GM19452 (cell line): Measurements from ENCODE around the gene CD55.

ENCODE experiments used
- ATAC-seq: cut with Tn5 transposase; IDR thresholded peaks from one replicate; pipeline ENCODE4 v1.9.1; 2021; ENCODE audit not compliant: unreplicated experiment

The CD55 gene

GRCh38 chr1:207328004-207328403, 6.5 kb downstream of the CD55 start:
- ATAC-seq = no peak

- ATAC-seq = no peak
Observed at GRCh38 chr1:207328908-207329440, 7.5 kb downstream of the CD55 start.

- no peak for ATAC-seq
Observed at GRCh38 chr1:207329469-207329868, 8.0 kb downstream of the CD55 start.

GRCh38 chr1:207330011-207330710, 8.7 kb downstream of the CD55 start:
- no peak for ATAC-seq

- no peak for ATAC-seq
Observed at GRCh38 chr1:207331354-207332313, 10.2 kb downstream of the CD55 start.

- ATAC-seq = no peak
Observed at GRCh38 chr1:207333009-207333600, 11.6 kb downstream of the CD55 start.

- ATAC-seq = no peak
Observed at GRCh38 chr1:207333620-207334019, 12.1 kb downstream of the CD55 start.

GRCh38 chr1:207334337-207334736, 12.9 kb downstream of the CD55 start:
- ATAC-seq = no peak

GRCh38 chr1:207335138-207335537, 13.7 kb downstream of the CD55 start:
- no peak for ATAC-seq

- peak; percentile 56 for ATAC-seq
Observed at GRCh38 chr1:207335695-207336363, 14.4 kb downstream of the CD55 start.

GRCh38 chr1:207336559-207337467, 15.3 kb downstream of the CD55 start:
- peak; percentile 63 for ATAC-seq

GRCh38 chr1:207342332-207342731, 20.9 kb downstream of the CD55 start:
- no peak for ATAC-seq

GRCh38 chr1:207343675-207344074, 22.2 kb downstream of the CD55 start:
- ATAC-seq = no peak

- no peak for ATAC-seq
Observed at GRCh38 chr1:207344221-207344620, 22.7 kb downstream of the CD55 start.

GRCh38 chr1:207345644-207346477, 24.4 kb downstream of the CD55 start:
- ATAC-seq = no peak

GRCh38 chr1:207346513-207346912, 25.0 kb downstream of the CD55 start:
- no peak for ATAC-seq

GRCh38 chr1:207349979-207350378, 28.5 kb downstream of the CD55 start:
- no peak for ATAC-seq

- no peak for ATAC-seq
Observed at GRCh38 chr1:207352554-207352953, 31.1 kb downstream of the CD55 start.

- peak; percentile 51 for ATAC-seq
Observed at GRCh38 chr1:207355060-207355459, 33.6 kb downstream of the CD55 start.
